SK-N-SH (cell line): ENCODE data around the gene SEMA3C. TPM values are rescaled to one million over a fixed set of nuclear protein-coding genes. Genes with fewer than 3 reads are reported as not detected.

Experiments used
- CTCF ChIA-PET: fragments of 300-600, 350-600 bp; formaldehyde crosslinking; extraction: SDS; loops from one replicate; lab custom pipeline; 2021; lab: Yijun Ruan, JAX
- POLR2A ChIA-PET: fragments of 350-600 bp; sonication (Branson Sonifier 250); formaldehyde crosslinking; extraction: SDS; loops from one replicate; lab custom pipeline; 2020; ENCODE audit warnings: antibody characterized with exemption, inconsistent platforms; lab: Yijun Ruan, JAX
- DNase-seq: peaks from one replicate; pipeline ENCODE4 v3.0.0; 2012
- H2AFZ ChIP-seq: fragments of 200-600 bp; sonication (generic); 2 replicates; pipeline ENCODE4 v1.8.1; 2016; ENCODE audit warnings: antibody characterized with exemption, mild to moderate bottlenecking, low read depth
- H3F3A ChIP-seq: fragments of 200-600 bp; sonication (generic); replicated peaks from 2 replicates; pipeline ENCODE3; 2016; ENCODE audit warnings: antibody characterized with exemption, mild to moderate bottlenecking; ENCODE audit not compliant: insufficient read depth
- H3K27ac ChIP-seq, 2 experiments: fragments of 200-500 bp in 1 of 2; fragments of 200-600 bp in 1 of 2; sonication (Bioruptor generic) in 1 of 2; sonication (generic), shearing (Covaris generic) in 1 of 2; 2 replicates each; pipeline versions ENCODE4 v1.5.1 to v1.6.1; 2014 to 2016; ENCODE audit warnings: low read depth in 2 of 2, inconsistent platforms in 1 of 2, low read length in 1 of 2, mild to moderate bottlenecking in 1 of 2, mixed read lengths in 1 of 2
- H3K27me3 ChIP-seq: fragments of 200-600 bp; sonication (generic), shearing (Covaris generic); 2 replicates; pipeline ENCODE4 v1.6.1; 2016; ENCODE audit warnings: mixed run types; ENCODE audit not compliant: insufficient read depth
- H3K36me3 ChIP-seq, 2 experiments: fragments of 200-500 bp in 1 of 2; fragments of 200-600 bp in 1 of 2; sonication (Bioruptor generic) in 1 of 2; sonication (generic) in 1 of 2; replicated peaks in 1 of 2; 2 replicates each; pipeline versions ENCODE3 to v1.5.1; 2014 to 2016; ENCODE audit warnings: low read length in 1 of 2, mild to moderate bottlenecking in 1 of 2; ENCODE audit not compliant: insufficient read depth in 2 of 2, control insufficient read depth in 1 of 2
- H3K4me1 ChIP-seq, 2 experiments: fragments of 200-500 bp in 1 of 2; fragments of 200-600 bp in 1 of 2; sonication (Bioruptor generic) in 1 of 2; sonication (generic), shearing (Covaris generic) in 1 of 2; 2 replicates each; pipeline versions ENCODE4 v1.5.1 to v1.6.1; 2014 to 2016; ENCODE audit warnings: low read depth in 1 of 2, low read length in 1 of 2, mixed run types in 1 of 2; ENCODE audit not compliant: insufficient read depth in 2 of 2, control insufficient read depth in 1 of 2
- H3K4me2 ChIP-seq: fragments of 200-600 bp; sonication (generic), shearing (Covaris generic); 2 replicates; pipeline ENCODE4 v1.6.1; 2017; ENCODE audit warnings: mixed run types
- H3K4me3 ChIP-seq, 2 experiments: fragments of 200-500 bp in 1 of 2; fragments of 200-600 bp in 1 of 2; sonication (Bioruptor generic) in 1 of 2; sonication (generic), shearing (Covaris generic) in 1 of 2; 2 replicates each; pipeline versions ENCODE4 v1.5.1 to v1.8.1; 2014 to 2016; ENCODE audit warnings: low read depth in 2 of 2, inconsistent platforms in 1 of 2, low read length in 1 of 2, mild to moderate bottlenecking in 1 of 2, mixed read lengths in 1 of 2, moderate library complexity in 1 of 2
- H3K79me2 ChIP-seq: fragments of 200-600 bp; sonication (generic); 2 replicates; pipeline ENCODE4 v1.8.1; 2017; ENCODE audit warnings: mild to moderate bottlenecking; ENCODE audit not compliant: insufficient read depth
- H3K9ac ChIP-seq: fragments of 200-600 bp; sonication (generic); 2 replicates; pipeline ENCODE4 v1.6.1; 2017; ENCODE audit warnings: mixed run types
- H3K9me2 ChIP-seq: fragments of 200-600 bp; sonication (generic); 2 replicates; pipeline ENCODE4 v1.6.1; 2017; ENCODE audit warnings: mixed run types
- H3K9me3 ChIP-seq: fragments of 200-600 bp; sonication (generic); 2 replicates; pipeline ENCODE4 v1.6.1; 2017; ENCODE audit warnings: mixed run types, mild to moderate bottlenecking, moderate library complexity
- H4K20me1 ChIP-seq: fragments of 200-600 bp; sonication (generic); 2 replicates; pipeline ENCODE4 v1.6.1; 2017; ENCODE audit warnings: mild to moderate bottlenecking, mixed run types; ENCODE audit not compliant: insufficient read depth
- CHD2 ChIP-seq: fragments of 150-350 bp; IDR thresholded peaks from 2 replicates; pipeline ENCODE4 v1.6.1; 2018; ENCODE audit warnings: low read length; ENCODE audit not compliant: partially characterized antibody
- ELF1 ChIP-seq: IDR thresholded peaks from 2 replicates; pipeline ENCODE4 v1.4.0; 2012
- EP300 ChIP-seq, 2 experiments: IDR thresholded peaks; 2 replicates each; pipeline versions ENCODE4 v1.4.0 to v1.6.1; 2012; ENCODE audit warnings: borderline replicate concordance in 1 of 2, low read depth in 1 of 2, low read length in 1 of 2
- EZH2phosphoT487 ChIP-seq: fragments of 200-600 bp; sonication (generic); IDR thresholded peaks from 2 replicates; pipeline ENCODE4 v1.6.1; 2017; ENCODE audit warnings: low read depth, mixed run types, mild to moderate bottlenecking, antibody characterized with exemption, moderate library complexity, borderline replicate concordance
- FOSL2 ChIP-seq: IDR thresholded peaks from 2 replicates; pipeline ENCODE4 v1.4.0; 2012; ENCODE audit warnings: low read depth, mild to moderate bottlenecking, moderate library complexity, borderline replicate concordance
- FOXJ3 ChIP-seq: sonication (generic); formaldehyde crosslinking; IDR thresholded peaks from 2 replicates; pipeline ENCODE4 v1.5.1; 2020; ENCODE audit warnings: mild to moderate bottlenecking, missing genetic modification reagents
- FOXM1 ChIP-seq: IDR thresholded peaks from 2 replicates; pipeline ENCODE4 v1.4.0; 2012; ENCODE audit warnings: low read depth, mild to moderate bottlenecking
- GABPA ChIP-seq: IDR thresholded peaks from 2 replicates; pipeline ENCODE4 v1.4.0; 2012; ENCODE audit warnings: low read depth, mild to moderate bottlenecking
- GATA2 ChIP-seq: sonication (generic); formaldehyde crosslinking; IDR thresholded peaks from 2 replicates; pipeline ENCODE4 v1.5.0; 2020; ENCODE audit warnings: mild to moderate bottlenecking, missing genetic modification reagents
- JUND ChIP-seq: IDR thresholded peaks from 2 replicates; pipeline ENCODE4 v1.4.0; 2012
- MXI1 ChIP-seq: IDR thresholded peaks from 2 replicates; pipeline ENCODE4 v1.6.1; 2012; ENCODE audit warnings: mild to moderate bottlenecking, low read depth, low read length, improper control_type of control experiment
- NFIC ChIP-seq: IDR thresholded peaks from 2 replicates; pipeline ENCODE4 v1.4.0; 2012; ENCODE audit warnings: borderline replicate concordance
- POLR2AphosphoS5 ChIP-seq: IDR thresholded peaks from 2 replicates; pipeline ENCODE4 v1.6.1; 2012; ENCODE audit warnings: low read depth, low read length
- RXRA ChIP-seq: IDR thresholded peaks from 2 replicates; pipeline ENCODE4 v1.4.0; 2012; ENCODE audit warnings: low read depth, mild to moderate bottlenecking, borderline replicate concordance
- WGBS: methylation state at CpG from one replicate; pipeline ENCODE4 v1.1.6; 2017; ENCODE audit warnings: low lambda C conversion rate; 5-methylcytosine and 5-hydroxymethylcytosine counted together
- polyA plus RNA-seq, 3 experiments: library from polyadenylated mRNA; depleted of rRNA; stranded (reverse); fragments of >200 nt; gene quantifications; 2 replicates each; pipeline ENCODE4 v1.2.3, GENCODE V29; 2012
- TF ChIP-seq, protein P1 (sequence below): fragments of 200-600 bp; sonication (generic); IDR thresholded peaks from 2 replicates; pipeline ENCODE4 v1.6.1; 2017; ENCODE audit warnings: antibody characterized with exemption, mild to moderate bottlenecking, moderate library complexity
- TF ChIP-seq, protein P2 (sequence below): IDR thresholded peaks from 2 replicates; pipeline ENCODE4 v1.4.0; 2012; ENCODE audit warnings: low read depth, borderline replicate concordance
- TF ChIP-seq, protein P3 (sequence below): IDR thresholded peaks from 2 replicates; pipeline ENCODE4 v1.6.1; 2012; ENCODE audit warnings: mild to moderate bottlenecking, low read depth, low read length, moderate library complexity
- TF ChIP-seq, protein P4 (sequence below): IDR thresholded peaks from 2 replicates; pipeline ENCODE4; 2012

SEMA3C gene
- polyA plus RNA-seq, 1 of the 3 experiments (the other 2 are of a cell fraction), result 51.1 TPM

DNA sequence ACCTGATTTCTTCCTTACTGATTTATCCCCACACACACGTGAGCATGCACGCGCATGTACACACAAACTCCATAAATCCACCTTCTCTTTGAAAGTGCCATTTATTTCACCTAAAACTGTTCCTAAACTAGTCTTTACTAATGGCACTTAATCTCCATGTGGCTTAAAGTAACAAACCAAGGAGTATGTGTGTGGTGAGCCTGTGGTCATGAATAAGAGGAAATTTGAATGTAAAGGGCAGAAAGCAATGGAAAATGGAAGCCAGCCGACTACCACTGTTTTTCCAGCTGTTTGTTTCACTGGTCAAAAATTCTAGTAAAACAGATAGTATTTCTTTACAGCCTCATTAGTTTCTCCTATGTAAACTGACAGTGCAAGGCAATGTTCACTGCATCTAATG is 23.8 kb downstream of the SEMA3C start (continued):
- TF ChIP-seq MXI1 (no peak), POLR2AphosphoS5 (no peak), GATA2 (no peak), FOXJ3 (CRISPR knock-in tag) (no peak), RXRA (no peak), NFIC (no peak)
- TF ChIP-seq, protein P1, sequence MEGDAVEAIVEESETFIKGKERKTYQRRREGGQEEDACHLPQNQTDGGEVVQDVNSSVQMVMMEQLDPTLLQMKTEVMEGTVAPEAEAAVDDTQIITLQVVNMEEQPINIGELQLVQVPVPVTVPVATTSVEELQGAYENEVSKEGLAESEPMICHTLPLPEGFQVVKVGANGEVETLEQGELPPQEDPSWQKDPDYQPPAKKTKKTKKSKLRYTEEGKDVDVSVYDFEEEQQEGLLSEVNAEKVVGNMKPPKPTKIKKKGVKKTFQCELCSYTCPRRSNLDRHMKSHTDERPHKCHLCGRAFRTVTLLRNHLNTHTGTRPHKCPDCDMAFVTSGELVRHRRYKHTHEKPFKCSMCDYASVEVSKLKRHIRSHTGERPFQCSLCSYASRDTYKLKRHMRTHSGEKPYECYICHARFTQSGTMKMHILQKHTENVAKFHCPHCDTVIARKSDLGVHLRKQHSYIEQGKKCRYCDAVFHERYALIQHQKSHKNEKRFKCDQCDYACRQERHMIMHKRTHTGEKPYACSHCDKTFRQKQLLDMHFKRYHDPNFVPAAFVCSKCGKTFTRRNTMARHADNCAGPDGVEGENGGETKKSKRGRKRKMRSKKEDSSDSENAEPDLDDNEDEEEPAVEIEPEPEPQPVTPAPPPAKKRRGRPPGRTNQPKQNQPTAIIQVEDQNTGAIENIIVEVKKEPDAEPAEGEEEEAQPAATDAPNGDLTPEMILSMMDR, result no peak

DNA sequence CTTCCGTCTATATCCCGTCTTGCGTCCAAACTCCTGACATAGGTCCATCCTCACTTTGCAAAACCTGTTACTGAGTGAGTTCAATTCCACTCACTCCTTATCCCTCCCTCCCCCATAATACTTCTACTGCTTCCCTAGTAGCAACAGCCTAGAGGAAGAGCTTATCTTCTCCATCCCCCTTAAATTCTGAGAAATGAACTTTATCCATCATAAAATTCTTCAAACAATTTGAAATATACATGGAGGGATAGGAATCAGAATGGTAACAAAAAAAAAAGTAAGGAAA is 27.6 kb downstream of the SEMA3C start:
- Histone ChIP-seq H3K79me2 (peaks cover 19% of the 10 kb centered on the region; the same call in 1 of the 2 replicates), H3K27ac (peak overlapping the region in 1 of 2 experiments; percentile 62; a peak in 2 of 4 replicates), H3K27me3 (no peaks in the 10 kb centered on the region), H3K4me1 (peaks cover 11 to 12% of the 10 kb centered on the region in 2 experiments; a peak in 2 of 4 replicates), H3F3A (peaks cover 6% of the 10 kb centered on the region), H3K9ac (no peak overlapping the region), H2AFZ (no peak overlapping the region; the same call in 1 of the 2 replicates), H3K9me2 (no peaks in the 10 kb centered on the region; the same call in 1 of the 2 replicates), H4K20me1 (no peaks in the 10 kb centered on the region), H3K36me3 (peaks cover 12 to 15% of the 10 kb centered on the region in 2 experiments), H3K4me3 (no peak overlapping the region), H3K9me3 (no peaks in the 10 kb centered on the region), H3K4me2 (no peak overlapping the region)
- TF ChIP-seq ELF1 (no peak), EP300 (IDR thresholded peaks at IDR 0.05; ENCODE audit: borderline replicate concordance in 1 of 2, low read depth in 1 of 2, low read length in 1 of 2) (no peak), GABPA (no peak), EZH2phosphoT487 (no peak), JUND (no peak), CHD2 (no peak), FOXM1 (no peak), FOSL2 (no peak)
- TF ChIP-seq, protein P2, sequence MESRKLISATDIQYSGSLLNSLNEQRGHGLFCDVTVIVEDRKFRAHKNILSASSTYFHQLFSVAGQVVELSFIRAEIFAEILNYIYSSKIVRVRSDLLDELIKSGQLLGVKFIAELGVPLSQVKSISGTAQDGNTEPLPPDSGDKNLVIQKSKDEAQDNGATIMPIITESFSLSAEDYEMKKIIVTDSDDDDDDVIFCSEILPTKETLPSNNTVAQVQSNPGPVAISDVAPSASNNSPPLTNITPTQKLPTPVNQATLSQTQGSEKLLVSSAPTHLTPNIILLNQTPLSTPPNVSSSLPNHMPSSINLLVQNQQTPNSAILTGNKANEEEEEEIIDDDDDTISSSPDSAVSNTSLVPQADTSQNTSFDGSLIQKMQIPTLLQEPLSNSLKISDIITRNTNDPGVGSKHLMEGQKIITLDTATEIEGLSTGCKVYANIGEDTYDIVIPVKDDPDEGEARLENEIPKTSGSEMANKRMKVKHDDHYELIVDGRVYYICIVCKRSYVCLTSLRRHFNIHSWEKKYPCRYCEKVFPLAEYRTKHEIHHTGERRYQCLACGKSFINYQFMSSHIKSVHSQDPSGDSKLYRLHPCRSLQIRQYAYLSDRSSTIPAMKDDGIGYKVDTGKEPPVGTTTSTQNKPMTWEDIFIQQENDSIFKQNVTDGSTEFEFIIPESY, result no peak
- TF ChIP-seq, protein P3, sequence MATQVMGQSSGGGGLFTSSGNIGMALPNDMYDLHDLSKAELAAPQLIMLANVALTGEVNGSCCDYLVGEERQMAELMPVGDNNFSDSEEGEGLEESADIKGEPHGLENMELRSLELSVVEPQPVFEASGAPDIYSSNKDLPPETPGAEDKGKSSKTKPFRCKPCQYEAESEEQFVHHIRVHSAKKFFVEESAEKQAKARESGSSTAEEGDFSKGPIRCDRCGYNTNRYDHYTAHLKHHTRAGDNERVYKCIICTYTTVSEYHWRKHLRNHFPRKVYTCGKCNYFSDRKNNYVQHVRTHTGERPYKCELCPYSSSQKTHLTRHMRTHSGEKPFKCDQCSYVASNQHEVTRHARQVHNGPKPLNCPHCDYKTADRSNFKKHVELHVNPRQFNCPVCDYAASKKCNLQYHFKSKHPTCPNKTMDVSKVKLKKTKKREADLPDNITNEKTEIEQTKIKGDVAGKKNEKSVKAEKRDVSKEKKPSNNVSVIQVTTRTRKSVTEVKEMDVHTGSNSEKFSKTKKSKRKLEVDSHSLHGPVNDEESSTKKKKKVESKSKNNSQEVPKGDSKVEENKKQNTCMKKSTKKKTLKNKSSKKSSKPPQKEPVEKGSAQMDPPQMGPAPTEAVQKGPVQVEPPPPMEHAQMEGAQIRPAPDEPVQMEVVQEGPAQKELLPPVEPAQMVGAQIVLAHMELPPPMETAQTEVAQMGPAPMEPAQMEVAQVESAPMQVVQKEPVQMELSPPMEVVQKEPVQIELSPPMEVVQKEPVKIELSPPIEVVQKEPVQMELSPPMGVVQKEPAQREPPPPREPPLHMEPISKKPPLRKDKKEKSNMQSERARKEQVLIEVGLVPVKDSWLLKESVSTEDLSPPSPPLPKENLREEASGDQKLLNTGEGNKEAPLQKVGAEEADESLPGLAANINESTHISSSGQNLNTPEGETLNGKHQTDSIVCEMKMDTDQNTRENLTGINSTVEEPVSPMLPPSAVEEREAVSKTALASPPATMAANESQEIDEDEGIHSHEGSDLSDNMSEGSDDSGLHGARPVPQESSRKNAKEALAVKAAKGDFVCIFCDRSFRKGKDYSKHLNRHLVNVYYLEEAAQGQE, result no peak
- TF ChIP-seq, protein P4, sequence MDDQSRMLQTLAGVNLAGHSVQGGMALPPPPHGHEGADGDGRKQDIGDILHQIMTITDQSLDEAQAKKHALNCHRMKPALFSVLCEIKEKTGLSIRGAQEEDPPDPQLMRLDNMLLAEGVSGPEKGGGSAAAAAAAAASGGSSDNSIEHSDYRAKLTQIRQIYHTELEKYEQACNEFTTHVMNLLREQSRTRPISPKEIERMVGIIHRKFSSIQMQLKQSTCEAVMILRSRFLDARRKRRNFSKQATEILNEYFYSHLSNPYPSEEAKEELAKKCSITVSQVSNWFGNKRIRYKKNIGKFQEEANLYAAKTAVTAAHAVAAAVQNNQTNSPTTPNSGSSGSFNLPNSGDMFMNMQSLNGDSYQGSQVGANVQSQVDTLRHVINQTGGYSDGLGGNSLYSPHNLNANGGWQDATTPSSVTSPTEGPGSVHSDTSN, result no peak
- ChIA-PET POLR2A (no interaction called here), CTCF (interaction anchor here (1.0 to 1.5 kb wide), 2 partner anchors 10 to 579 kb away, joined by 3 read pairs; no protein-coding TSS in a partner anchor)
- DNase-seq, result no peak
- WGBS, result 96% methylated on average over 3 of the region's 3 CpGs
